Ramos (cell line): Measurements from ENCODE around the gene RTN4R.
"Not testable (repeated sequence)": the region's sequence is repeated elsewhere in the genome, so short reads cannot be mapped to it uniquely, and the experiment has no call there.

Source experiments
- in situ Hi-C: fragments of 300-500 bp; cut with MboI; formaldehyde crosslinking; loops from one replicate; pipeline ENCODE4 v1.14.3; 2022; ENCODE audit warnings: low sequenced_read_pairs; ENCODE audit not compliant: unreplicated experiment

RTN4R gene

GRCh38 chr22:20275325-20275724, 7.2 kb upstream of the RTN4R start:
- in situ Hi-C loops, result not testable (repeated sequence)

GRCh38 chr22:20274374-20274773, 6.3 kb upstream of the RTN4R start:
- in situ Hi-C loops, result not testable (repeated sequence)

- in situ Hi-C loops, result no loop called here
These were observed 5.7 kb upstream of the RTN4R start for GRCh38 chr22:20273758-20274181.

GRCh38 chr22:20272700-20273099, 4.6 kb upstream of the RTN4R start:
- in situ Hi-C loops, result no loop called here

GRCh38 chr22:20272174-20272573, 4.1 kb upstream of the RTN4R start:
- in situ Hi-C loops, result no loop called here

GRCh38 chr22:20271114-20271994, 3.2 kb upstream of the RTN4R start:
- in situ Hi-C loops, result no loop called here

- in situ Hi-C loops, result not testable (repeated sequence)
These were observed 2.3 kb upstream of the RTN4R start for GRCh38 chr22:20270190-20271113.

GRCh38 chr22:20269673-20270072, 1.6 kb upstream of the RTN4R start:
- in situ Hi-C loops, result not testable (repeated sequence)

- in situ Hi-C loops, result not testable (repeated sequence)
These were observed 1.1 kb upstream of the RTN4R start for GRCh38 chr22:20269201-20269600.

GRCh38 chr22:20267441-20268278, 458 bp downstream of the RTN4R start:
- in situ Hi-C loops, result no loop called here

- in situ Hi-C loops, result not testable (repeated sequence)
These were observed 1.3 kb downstream of the RTN4R start for GRCh38 chr22:20266667-20267440.

- in situ Hi-C loops, result not testable (repeated sequence)
These were observed 2.1 kb downstream of the RTN4R start for GRCh38 chr22:20265772-20266666.

GRCh38 chr22:20264614-20265452, 3.3 kb downstream of the RTN4R start:
- in situ Hi-C loops, result no loop called here

- in situ Hi-C loops, result not testable (repeated sequence)
These were observed 4.5 kb downstream of the RTN4R start for GRCh38 chr22:20263404-20264281.

- in situ Hi-C loops, result no loop called here
These were observed 5.5 kb downstream of the RTN4R start for GRCh38 chr22:20262582-20263147.

GRCh38 chr22:20261848-20262581, 6.1 kb downstream of the RTN4R start:
- in situ Hi-C loops, result no loop called here
